Activated CD8-positive, alpha-beta T cell treated with anti-CD3 and anti-CD28 coated beads, Interleukin-2, amount 10 ng/mL, durations not matched to agents 7 days and 5 days (primary cell): ENCODE results near the gene MMP15. TPM values are rescaled to one million over a fixed set of nuclear protein-coding genes. Genes with fewer than 3 reads are reported as not detected.
"Not testable (repeated sequence)": the region's sequence is repeated elsewhere in the genome, so short reads cannot be mapped to it uniquely, and the experiment has no call there.

ENCODE experiments used
- ATAC-seq: fragments of 150-1000 bp; cut with Tn5 transposase; one replicate; pipeline ENCODE4 v1.10.0; 2021; ENCODE audit warnings: moderate library complexity
- CTCF ChIA-PET: fragments of 350-600 bp; sonication (Branson Sonifier 250); formaldehyde crosslinking; loops from one replicate; lab custom pipeline; 2021; ENCODE audit warnings: antibody characterized with exemption; lab: Charles Lee
- POLR2A ChIA-PET: fragments of 350-600 bp; sonication (Branson Sonifier 250); formaldehyde crosslinking; loops from one replicate; lab custom pipeline; 2021; ENCODE audit warnings: antibody characterized with exemption; lab: Charles Lee
- DNase-seq: peaks from one replicate; pipeline ENCODE4 v3.0.0-alpha.2; 2020
- H3K27ac Mint-ChIP-seq: one replicate; pipeline ENCODE4 v1.8.0; 2021; ENCODE audit warnings: mild to moderate bottlenecking, mixed read lengths
- H3K27me3 Mint-ChIP-seq: one replicate; pipeline ENCODE4 v1.8.0; 2021; ENCODE audit warnings: low read depth, mixed read lengths
- H3K36me3 Mint-ChIP-seq: one replicate; pipeline ENCODE4 v1.8.0; 2021; ENCODE audit warnings: low read depth, mixed read lengths
- H3K4me1 Mint-ChIP-seq: one replicate; pipeline ENCODE4 v1.8.0; 2021; ENCODE audit warnings: low read depth, mixed read lengths
- H3K4me3 Mint-ChIP-seq: one replicate; pipeline ENCODE4 v1.8.0; 2021; ENCODE audit warnings: mild to moderate bottlenecking, mixed read lengths
- H3K9me3 Mint-ChIP-seq: one replicate; pipeline ENCODE4 v1.8.0; 2022; ENCODE audit warnings: mixed read lengths; ENCODE audit not compliant: insufficient read depth
- total RNA-seq, 2 experiments: library from RNA; stranded (reverse); gene quantifications; one replicate each; pipeline ENCODE4 v1.2.3, GENCODE V29; 2021

Gene MMP15
- total RNA-seq, 2 experiments from 2014 or later: 0.50 to 0.61 TPM

- H3K4me3 Mint-ChIP-seq, H3K9me3 Mint-ChIP-seq, H3K27ac Mint-ChIP-seq, H3K27me3 Mint-ChIP-seq, ATAC-seq, DNase-seq: not testable (repeated sequence)
- Mint-ChIP-seq H3K36me3 (peaks cover 42% of the 10 kb centered on the region), H3K4me1 (peaks cover 28% of the 10 kb centered on the region)
- POLR2A ChIA-PET: interaction anchor here (0.6 kb wide), 1 partner anchor 641 kb away, joined by 3 read pairs; no protein-coding TSS in a partner anchor
- CTCF ChIA-PET: interaction anchor here (0.7 to 1.3 kb wide), 4 partner anchors 20 to 248 kb away, joined by 3 to 4 read pairs (median 4); partner anchors contain the start of gene CFAP20
Observed at GRCh38 chr16:58004736-58005135, 20.8 kb upstream of the MMP15 start.

GRCh38 chr16:58009856-58010416, 15.6 kb upstream of the MMP15 start:
- H3K4me3 Mint-ChIP-seq: no peak overlapping the region

GRCh38 chr16:58010886-58011285, 14.7 kb upstream of the MMP15 start:
- H3K27me3 Mint-ChIP-seq: no peaks in the 10 kb centered on the region
- no peak overlapping the region for H3K4me3 Mint-ChIP-seq
- DNase-seq (no peak), ATAC-seq (no peak)
- no peak overlapping the region for H3K27ac Mint-ChIP-seq
- peaks cover 37% of the 10 kb centered on the region for H3K36me3 Mint-ChIP-seq
- no peaks in the 10 kb centered on the region for H3K4me1 Mint-ChIP-seq
- ChIA-PET CTCF (interaction anchor here (1.1 to 1.5 kb wide), 3 partner anchors 9 to 491 kb away, joined by 3 to 4 read pairs (median 3); partner anchors contain the start of genes USB1 and ZNF319), POLR2A (interaction anchor here (1.0 kb wide), 1 partner anchor 14 kb away, joined by 3 read pairs; no protein-coding TSS in a partner anchor)
- no peaks in the 10 kb centered on the region for H3K9me3 Mint-ChIP-seq

More at GRCh38 chr16:58009856-58010416, 15.6 kb upstream of the MMP15 start:
- H3K27ac Mint-ChIP-seq: no peak overlapping the region
- DNase-seq: no peak
- ChIA-PET POLR2A (interaction anchor here (1.0 kb wide), 1 partner anchor 15 kb away, joined by 3 read pairs; no protein-coding TSS in a partner anchor), CTCF (interaction anchor here (1.1 to 1.5 kb wide), 3 partner anchors 9 to 490 kb away, joined by 3 to 4 read pairs (median 3); partner anchors contain the start of genes USB1 and ZNF319)
- H3K9me3 Mint-ChIP-seq: no peaks in the 10 kb centered on the region
- no peak for ATAC-seq
- no peaks in the 10 kb centered on the region for H3K27me3 Mint-ChIP-seq
- peaks cover 38% of the 10 kb centered on the region for H3K36me3 Mint-ChIP-seq
- no peaks in the 10 kb centered on the region for H3K4me1 Mint-ChIP-seq

- ChIA-PET POLR2A (no interaction called here), CTCF (no interaction called here)
- H3K27me3 Mint-ChIP-seq: no peaks in the 10 kb centered on the region
- no peak overlapping the region for H3K27ac Mint-ChIP-seq
- no peak for DNase-seq
- ATAC-seq: no peak
- H3K4me1 Mint-ChIP-seq: no peaks in the 10 kb centered on the region
- H3K9me3 Mint-ChIP-seq: no peaks in the 10 kb centered on the region
- peaks cover 32% of the 10 kb centered on the region for H3K36me3 Mint-ChIP-seq
- no peak overlapping the region for H3K4me3 Mint-ChIP-seq
Observed at GRCh38 chr16:58011652-58012051, 13.9 kb upstream of the MMP15 start.

GRCh38 chr16:58012481-58012880, 13.1 kb upstream of the MMP15 start:
- H3K27ac Mint-ChIP-seq: no peak overlapping the region
- ChIA-PET CTCF (interaction anchor here (1.7 kb wide), 1 partner anchor 110 kb away, joined by 4 read pairs; no protein-coding TSS in a partner anchor), POLR2A (no interaction called here)
- H3K9me3 Mint-ChIP-seq: no peaks in the 10 kb centered on the region
- H3K27me3 Mint-ChIP-seq: no peaks in the 10 kb centered on the region
- ATAC-seq (no peak), DNase-seq (no peak)
- peaks cover 26% of the 10 kb centered on the region for H3K36me3 Mint-ChIP-seq
- no peaks in the 10 kb centered on the region for H3K4me1 Mint-ChIP-seq
- H3K4me3 Mint-ChIP-seq: no peak overlapping the region

GRCh38 chr16:58013201-58013956, 12.2 kb upstream of the MMP15 start:
- Mint-ChIP-seq H3K36me3 (peaks cover 26% of the 10 kb centered on the region), H3K9me3 (no peaks in the 10 kb centered on the region), H3K4me1 (no peaks in the 10 kb centered on the region), H3K27me3 (no peaks in the 10 kb centered on the region), H3K27ac (no peak overlapping the region), H3K4me3 (no peak overlapping the region)
- DNase-seq (no peak), ATAC-seq (no peak)
- POLR2A ChIA-PET: no interaction called here
- CTCF ChIA-PET: interaction anchor here (0.7 to 1.7 kb wide), 2 partner anchors 109 to 437 kb away, joined by 3 to 4 read pairs; no protein-coding TSS in a partner anchor

- Mint-ChIP-seq H3K27me3 (no peaks in the 10 kb centered on the region), H3K36me3 (peaks cover 9% of the 10 kb centered on the region), H3K9me3 (no peaks in the 10 kb centered on the region), H3K4me3 (no peak overlapping the region), H3K4me1 (peaks cover 12% of the 10 kb centered on the region), H3K27ac (no peak overlapping the region)
- CTCF ChIA-PET: no interaction called here
- no peak for DNase-seq
- ATAC-seq: no peak
- POLR2A ChIA-PET: no interaction called here
Observed at GRCh38 chr16:58016840-58017446, 8.6 kb upstream of the MMP15 start.

- POLR2A ChIA-PET: no interaction called here
- CTCF ChIA-PET: interaction anchor here (1.2 to 1.3 kb wide), 2 partner anchors 19 to 280 kb away, joined by 3 to 4 read pairs; no protein-coding TSS in a partner anchor
- Mint-ChIP-seq H3K27ac (no peak overlapping the region), H3K4me1 (peaks cover 12% of the 10 kb centered on the region), H3K4me3 (no peak overlapping the region), H3K27me3 (no peaks in the 10 kb centered on the region), H3K9me3 (no peaks in the 10 kb centered on the region), H3K36me3 (peaks cover 6% of the 10 kb centered on the region)
- DNase-seq (no peak), ATAC-seq (no peak)
Observed at GRCh38 chr16:58018803-58019202, 6.8 kb upstream of the MMP15 start.

GRCh38 chr16:58019866-58020538, 5.6 kb upstream of the MMP15 start:
- POLR2A ChIA-PET: no interaction called here
- Mint-ChIP-seq H3K27me3 (peaks cover 4% of the 10 kb centered on the region), H3K9me3 (no peaks in the 10 kb centered on the region), H3K27ac (peak overlapping the region; percentile 44), H3K4me1 (peaks cover 18% of the 10 kb centered on the region), H3K4me3 (no peak overlapping the region), H3K36me3 (peaks cover 4% of the 10 kb centered on the region)
- ATAC-seq (no peak), DNase-seq (no peak)
- CTCF ChIA-PET: interaction anchor here (0.9 to 1.3 kb wide), 3 partner anchors 20 to 279 kb away, joined by 3 to 5 read pairs (median 4); no protein-coding TSS in a partner anchor

GRCh38 chr16:58020628-58021521, 4.7 kb upstream of the MMP15 start:
- DNase-seq (peak; percentile 81), ATAC-seq (peak; percentile 49)
- ChIA-PET POLR2A (no interaction called here), CTCF (interaction anchor here (1.0 kb wide), 1 partner anchor 105 kb away, joined by 3 read pairs; no protein-coding TSS in a partner anchor)
- H3K27ac Mint-ChIP-seq: peak overlapping the region; percentile 44
- H3K9me3 Mint-ChIP-seq: no peaks in the 10 kb centered on the region
- H3K4me3 Mint-ChIP-seq: no peak overlapping the region
- peaks cover 5% of the 10 kb centered on the region for H3K27me3 Mint-ChIP-seq
- peaks cover 19% of the 10 kb centered on the region for H3K4me1 Mint-ChIP-seq
- H3K36me3 Mint-ChIP-seq: peaks cover 4% of the 10 kb centered on the region
